ENCODE results near the gene CHN2. TPM values are rescaled to one million over a fixed set of nuclear protein-coding genes. Genes with fewer than 3 reads are reported as not detected.
A peak's percentile ranks its signal among the peaks of the same experiment; 100 is the strongest.

CHN2 gene
- total RNA-seq, 2 experiments from 2014 or later = 2.1 to 3.5 TPM

GRCh38 chr7:29255199-29255878 lies 60.8 kb downstream of the CHN2 start:
- TF ChIP-seq CTCF (IDR thresholded peaks at IDR 0.05) = no peak
- Histone ChIP-seq H3K4me3 (ENCODE audit: low read length) (no peak overlapping the region), H3K27me3 (ENCODE audit: control insufficient read depth in 1 of 2, insufficient read depth in 2 of 2, low read length in 2 of 2) (no peaks in the 10 kb centered on the region), H3K4me1 (ENCODE audit: insufficient read depth, low read length) (no peaks in the 10 kb centered on the region), H3K9me3 (ENCODE audit: control insufficient read depth in 1 of 2, insufficient read depth in 1 of 2, low read length in 2 of 2) (no peaks in the 10 kb centered on the region), H3K27ac (ENCODE audit: low read depth in 1 of 2, low read length in 2 of 2) (no peak overlapping the region), H3K36me3 (ENCODE audit: insufficient read depth, low read length) (no peaks in the 10 kb centered on the region)
- Mint-ChIP-seq H3K9me3 (no peaks in the 10 kb centered on the region), H3K36me3 (ENCODE audit: low read depth) (no peaks in the 10 kb centered on the region), H3K27me3 (no peaks in the 10 kb centered on the region), H3K4me1 (ENCODE audit: low read depth) (no peaks in the 10 kb centered on the region), H3K27ac (no peak overlapping the region), H3K4me3 (no peak overlapping the region)
- CTCF ChIA-PET = no interaction called here
- intact Hi-C loops (cut with DNase I, micrococcal nuclease) = no loop called here
- ATAC-seq (ENCODE audit: poor library complexity) = no peak
- POLR2A ChIA-PET = no interaction called here
- DNase-seq = no peak

DNA sequence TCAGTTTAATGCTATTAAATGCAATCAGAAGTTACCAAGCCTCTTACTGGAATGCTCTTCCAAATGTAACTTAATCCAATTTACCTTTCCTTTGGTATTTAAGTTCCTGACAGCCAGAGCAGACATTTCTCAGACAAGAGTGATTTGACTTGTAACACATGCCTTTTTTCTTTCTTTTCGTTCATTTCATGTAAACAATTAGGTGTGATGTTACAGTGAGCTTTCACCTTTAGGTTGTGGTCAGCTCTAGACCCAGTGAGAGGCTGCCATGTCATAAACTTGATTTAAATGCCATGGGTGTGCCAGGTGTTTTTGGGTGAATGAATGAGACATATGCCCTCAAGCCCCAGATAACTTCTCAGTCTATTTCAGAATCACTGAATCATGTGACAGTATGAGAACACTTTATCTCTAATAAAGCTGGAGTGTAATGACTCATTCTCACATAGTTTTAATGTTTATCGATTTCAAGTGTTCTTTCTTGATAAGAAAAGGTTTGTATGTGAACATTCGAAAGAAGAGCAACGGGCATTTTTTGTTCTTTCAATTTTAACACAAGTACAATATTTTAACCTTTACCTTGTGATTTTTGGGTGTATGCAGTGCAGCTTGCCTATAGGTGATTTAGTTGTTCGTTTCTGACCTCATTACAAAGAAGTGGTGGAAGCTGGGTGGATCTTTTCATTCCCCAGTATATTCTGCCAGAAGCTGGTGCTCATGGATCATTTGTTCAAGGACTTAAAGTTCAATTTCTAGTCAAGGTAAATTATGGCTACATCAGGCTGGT lies 61.5 kb downstream of the CHN2 start:
- Mint-ChIP-seq H3K27me3 (no peaks in the 10 kb centered on the region), H3K4me3 (no peak overlapping the region), H3K9me3 (no peaks in the 10 kb centered on the region), H3K4me1 (ENCODE audit: low read depth) (no peaks in the 10 kb centered on the region), H3K36me3 (ENCODE audit: low read depth) (no peaks in the 10 kb centered on the region), H3K27ac (no peak overlapping the region)
- no peak overlapping the region for H3K4me3 ChIP-seq (ENCODE audit: low read length)
- intact Hi-C loops (cut with DNase I, micrococcal nuclease) = no loop called here
- H3K9me3 ChIP-seq (ENCODE audit: control insufficient read depth in 1 of 2, insufficient read depth in 1 of 2, low read length in 2 of 2) = no peaks in the 10 kb centered on the region
- no peaks in the 10 kb centered on the region for H3K4me1 ChIP-seq (ENCODE audit: insufficient read depth, low read length)
- no peak overlapping the region for H3K27ac ChIP-seq (ENCODE audit: low read depth in 1 of 2, low read length in 2 of 2)
- H3K36me3 ChIP-seq (ENCODE audit: insufficient read depth, low read length) = no peaks in the 10 kb centered on the region
- no peak for ATAC-seq (ENCODE audit: poor library complexity)
- no peak for TF ChIP-seq CTCF (IDR thresholded peaks at IDR 0.05)
- peak in 1 of 14 experiments; percentile 29 for DNase-seq
- POLR2A ChIA-PET = no interaction called here
- CTCF ChIA-PET = no interaction called here
- H3K27me3 ChIP-seq (ENCODE audit: control insufficient read depth in 1 of 2, insufficient read depth in 2 of 2, low read length in 2 of 2) = no peaks in the 10 kb centered on the region

DNA sequence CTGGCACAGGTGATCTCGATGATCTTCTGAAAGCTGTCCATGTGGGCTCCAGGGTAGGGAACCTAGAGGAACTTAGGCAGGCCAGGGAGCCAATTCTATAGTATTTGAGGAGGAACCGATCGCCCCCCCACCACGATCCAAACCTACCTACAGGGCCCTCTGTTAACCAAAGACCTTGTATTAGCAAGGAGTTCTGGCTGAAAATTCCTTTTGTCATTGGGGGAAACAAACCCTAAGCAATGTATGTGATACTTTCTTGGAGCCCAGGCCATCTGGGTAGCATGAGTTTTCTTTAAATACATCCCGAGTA lies 62.1 kb downstream of the CHN2 start:
- CTCF ChIA-PET = no interaction called here

More for the DNA sequence above, 62.1 kb downstream of the CHN2 start:
- no peak for ATAC-seq (ENCODE audit: poor library complexity)
- Histone ChIP-seq H3K27ac (ENCODE audit: low read depth in 1 of 2, low read length in 2 of 2) (no peak overlapping the region), H3K4me1 (ENCODE audit: insufficient read depth, low read length) (no peaks in the 10 kb centered on the region), H3K4me3 (ENCODE audit: low read length) (no peak overlapping the region), H3K27me3 (ENCODE audit: control insufficient read depth in 1 of 2, insufficient read depth in 2 of 2, low read length in 2 of 2) (no peaks in the 10 kb centered on the region), H3K36me3 (ENCODE audit: insufficient read depth, low read length) (no peaks in the 10 kb centered on the region), H3K9me3 (ENCODE audit: control insufficient read depth in 1 of 2, insufficient read depth in 1 of 2, low read length in 2 of 2) (no peaks in the 10 kb centered on the region)
- intact Hi-C loops (cut with DNase I, micrococcal nuclease) = no loop called here
- DNase-seq = no peak
- Mint-ChIP-seq H3K4me1 (ENCODE audit: low read depth) (no peaks in the 10 kb centered on the region), H3K9me3 (no peaks in the 10 kb centered on the region), H3K4me3 (no peak overlapping the region), H3K36me3 (ENCODE audit: low read depth) (no peaks in the 10 kb centered on the region), H3K27ac (no peak overlapping the region), H3K27me3 (no peaks in the 10 kb centered on the region)
- POLR2A ChIA-PET = no interaction called here
- no peak for TF ChIP-seq CTCF (IDR thresholded peaks at IDR 0.05)

All from CD4-positive, alpha-beta T cell (primary cell).